ENCODE measurements around the gene WTIP.
"Not testable (repeated sequence)": the region's sequence is repeated elsewhere in the genome, so short reads cannot be mapped to it uniquely, and the experiment has no call there.

The WTIP gene

DNA sequence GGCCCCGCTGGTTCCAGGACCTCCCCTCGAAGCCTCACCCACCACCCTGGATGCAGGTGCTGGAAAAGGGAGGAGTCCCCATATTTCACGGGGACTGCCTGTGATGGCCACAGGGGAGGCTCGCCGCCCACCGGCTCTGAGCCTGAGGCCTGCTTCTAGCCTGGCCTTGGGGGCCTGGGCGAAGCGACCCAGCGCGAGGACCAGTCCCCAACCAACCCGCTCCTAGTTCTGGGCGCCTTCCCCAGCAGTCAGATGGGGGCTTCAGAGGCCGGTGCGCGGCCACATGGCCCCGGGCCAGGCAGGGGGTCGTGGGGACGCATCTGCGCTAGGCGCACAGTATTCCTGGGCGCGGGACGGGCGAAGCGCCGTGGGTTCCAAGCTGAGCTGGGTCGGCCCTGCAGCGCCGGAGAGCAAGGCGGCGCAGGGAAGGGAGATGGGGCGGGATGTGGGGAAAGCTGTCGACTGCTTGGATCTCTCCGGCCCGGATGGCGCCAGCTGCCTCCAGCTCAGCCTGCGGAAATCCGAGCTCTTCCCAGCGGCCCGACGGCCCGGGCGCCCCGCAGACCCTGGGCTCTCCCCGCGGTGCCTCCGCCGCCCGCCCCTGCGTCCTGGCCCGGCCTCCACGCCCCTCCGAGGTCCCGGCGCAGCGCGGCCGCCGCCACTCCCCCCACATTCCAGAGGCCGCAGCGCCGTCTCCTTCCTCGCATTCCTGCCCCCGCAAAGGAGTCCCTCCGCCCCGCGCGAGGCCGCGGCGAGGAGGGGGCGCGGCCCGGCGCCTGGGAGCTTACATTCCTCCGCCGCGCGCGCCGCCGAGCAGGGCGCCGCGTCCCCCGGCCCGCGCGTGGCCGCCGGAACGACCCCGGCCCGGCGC is at the start of gene WTIP:
Gene WTIP, plus strand, starts transcription at position 788 of the 871 bp plus-strand sequence. CDS start 217 bp downstream, outside the sequence.
- DNase-seq, result no peak

DNA sequence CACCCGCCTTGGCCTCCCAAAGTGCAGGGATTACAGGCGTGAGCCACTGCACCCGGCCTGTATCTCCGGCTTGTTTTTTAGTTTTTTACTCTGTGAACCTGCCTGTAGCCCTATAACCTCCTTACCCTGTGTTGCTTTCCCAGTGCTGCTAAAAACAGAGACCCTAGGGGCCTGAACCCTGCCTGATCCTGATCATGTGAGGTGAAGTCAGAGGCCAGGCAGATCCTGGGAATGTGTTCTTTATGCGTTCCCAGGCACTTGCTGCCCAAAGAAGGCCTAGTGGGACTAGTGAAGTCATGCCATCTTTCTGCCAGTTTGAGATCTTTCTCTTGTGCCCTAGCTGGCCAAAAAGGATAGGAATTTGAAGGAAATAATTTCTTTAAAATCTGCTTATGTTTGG is 48.8 kb upstream of the WTIP start:
- DNase-seq, result no peak

DNA sequence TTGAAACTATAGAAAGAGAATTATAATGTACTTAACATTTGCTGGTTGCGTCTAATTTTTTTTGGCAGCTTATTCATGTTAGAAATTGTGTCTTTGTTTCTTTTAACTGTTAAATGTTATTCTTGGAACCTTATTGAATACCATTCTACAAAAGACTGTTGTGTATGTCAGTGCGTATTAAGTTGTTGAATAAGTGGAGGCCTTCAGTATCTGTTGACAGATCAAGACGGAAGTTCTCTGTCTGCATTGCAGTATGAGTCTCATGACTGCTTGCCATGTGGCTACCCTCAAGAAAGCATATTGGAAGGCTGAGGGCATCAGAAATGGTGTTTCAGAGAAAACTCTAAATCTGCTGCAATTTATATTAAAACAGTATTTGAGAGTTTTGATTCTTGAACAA is 44.8 kb upstream of the WTIP start:
- DNase-seq, result no peak

DNA sequence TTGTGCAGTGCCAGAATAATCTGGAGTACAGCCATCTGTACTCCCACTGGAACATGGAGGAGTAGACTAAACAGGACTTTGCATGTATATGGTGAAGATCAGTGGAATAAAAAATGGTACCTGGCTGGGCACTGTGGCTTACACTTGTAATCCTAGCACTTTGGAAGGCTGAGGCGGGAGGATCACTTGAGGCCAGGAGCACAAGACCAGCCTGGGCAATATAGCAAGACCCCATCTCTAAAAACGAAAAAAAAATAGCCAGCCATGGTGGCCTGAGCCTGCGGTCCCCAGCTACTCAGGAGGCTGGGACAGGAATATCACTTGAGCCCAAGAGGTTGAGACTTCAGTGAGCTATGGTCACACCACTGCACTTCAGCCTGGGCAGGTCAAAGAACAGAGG is 33.4 kb upstream of the WTIP start:
- DNase-seq, result no peak

DNA sequence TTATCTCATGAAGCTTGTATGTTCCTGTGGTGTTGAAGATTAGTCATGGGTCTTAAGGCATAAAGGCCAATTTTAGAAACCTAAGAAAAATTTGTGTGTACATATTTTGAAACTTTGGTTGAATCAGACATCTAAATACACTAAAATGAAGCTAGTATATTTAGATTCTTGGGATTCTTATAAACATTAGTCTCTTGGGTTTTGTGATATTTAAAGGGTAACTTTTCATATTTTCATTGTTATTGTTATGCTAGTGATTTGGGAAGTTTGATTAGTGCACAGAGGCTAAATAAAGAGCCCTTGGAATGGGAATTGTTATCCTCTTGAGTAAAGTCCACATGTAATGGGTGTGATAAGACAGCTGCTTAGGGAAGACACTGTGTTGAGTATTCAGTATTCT is 28.8 kb upstream of the WTIP start:
- DNase-seq, result no peak

DNA sequence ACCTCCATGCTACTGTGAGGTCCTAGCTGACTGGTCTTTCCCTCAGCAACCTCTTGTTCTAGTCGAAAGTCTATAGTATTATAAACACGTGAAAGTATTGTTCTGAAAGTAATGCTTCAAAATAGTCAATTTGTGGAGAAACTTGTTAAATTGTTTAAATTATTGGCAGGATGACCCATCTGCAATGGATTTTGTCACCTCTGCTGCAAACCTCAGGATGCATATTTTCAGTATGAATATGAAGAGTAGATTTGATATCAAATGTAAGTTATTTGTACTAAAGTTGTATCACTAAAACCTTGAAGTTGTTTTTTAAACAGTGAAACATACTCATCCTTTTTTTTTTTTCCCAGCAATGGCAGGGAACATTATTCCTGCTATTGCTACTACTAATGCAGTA is 27.5 kb upstream of the WTIP start:
- no peak for DNase-seq

DNA sequence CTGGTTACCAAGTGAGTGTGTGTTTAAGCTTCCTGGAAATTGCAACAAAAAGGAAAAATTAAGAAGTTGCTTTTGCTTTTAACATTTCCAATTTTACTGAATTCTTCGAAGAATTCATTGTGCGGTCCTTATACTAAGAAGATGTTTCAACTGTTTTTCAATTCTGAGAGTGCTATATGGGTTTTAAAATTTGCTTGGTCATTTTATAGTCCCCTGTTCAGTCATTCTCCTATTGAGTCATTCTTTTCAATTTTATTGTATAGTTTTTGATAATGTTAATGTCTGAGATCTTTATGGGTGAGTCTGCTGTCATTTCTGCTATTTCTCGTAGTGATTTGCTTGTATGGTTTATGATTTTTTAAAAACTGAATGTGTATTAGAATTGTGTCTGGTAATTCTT is 26.9 kb upstream of the WTIP start:
- no peak for DNase-seq

DNA sequence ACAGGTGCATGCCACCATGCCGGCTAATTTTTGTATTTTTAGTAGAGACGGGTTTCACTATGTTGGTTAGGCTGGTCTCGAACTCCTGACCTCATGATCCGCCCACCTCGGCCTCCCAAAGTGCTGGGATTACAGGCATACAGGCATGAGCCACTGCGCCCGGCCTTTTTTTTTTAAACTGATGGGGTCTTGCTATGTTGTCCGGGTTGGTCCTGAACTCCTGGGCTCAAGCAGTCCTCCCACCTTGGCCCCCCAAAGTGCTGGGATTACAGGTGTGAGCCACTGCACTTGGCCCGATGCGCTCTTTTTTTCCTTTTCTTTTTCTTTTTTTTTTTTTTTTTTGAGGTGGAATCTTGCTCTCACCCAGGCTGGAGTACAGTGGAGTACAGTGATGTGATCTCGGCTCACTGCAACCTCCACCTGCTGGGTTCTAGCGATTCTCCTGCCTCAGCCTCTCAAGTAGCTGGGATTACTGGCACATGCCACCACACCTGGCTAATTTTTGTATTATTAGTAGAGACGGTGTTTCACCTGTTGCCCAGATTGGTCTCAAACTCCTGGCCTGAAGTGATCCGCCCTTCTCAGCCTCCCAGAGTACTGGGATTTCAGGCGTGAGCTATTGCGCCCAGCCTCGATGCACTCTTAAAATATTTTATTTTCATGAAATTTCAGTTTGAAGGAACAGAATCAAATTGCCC is 25.6 kb upstream of the WTIP start:
- DNase-seq, result not testable (repeated sequence)

DNA sequence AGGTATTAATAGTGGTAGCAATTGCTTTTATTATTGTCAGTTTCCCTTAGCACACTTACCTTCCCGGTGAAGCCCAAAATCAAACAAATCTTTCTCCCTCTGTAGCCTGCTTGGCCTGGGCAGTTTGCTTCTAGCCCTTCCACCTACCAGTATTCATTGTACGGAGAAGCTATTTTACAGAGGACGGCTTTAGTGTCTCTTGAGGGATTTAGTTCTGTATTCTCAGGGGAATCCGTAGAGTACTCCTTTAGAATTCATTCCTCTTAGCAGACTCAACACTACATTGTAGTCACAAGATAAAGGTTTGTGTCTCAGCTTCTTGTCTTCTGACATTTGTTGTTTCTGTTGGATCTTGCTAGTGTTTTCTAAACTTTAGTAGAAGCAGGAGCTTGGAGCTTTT is 24.1 kb upstream of the WTIP start:
- no peak for DNase-seq

DNA sequence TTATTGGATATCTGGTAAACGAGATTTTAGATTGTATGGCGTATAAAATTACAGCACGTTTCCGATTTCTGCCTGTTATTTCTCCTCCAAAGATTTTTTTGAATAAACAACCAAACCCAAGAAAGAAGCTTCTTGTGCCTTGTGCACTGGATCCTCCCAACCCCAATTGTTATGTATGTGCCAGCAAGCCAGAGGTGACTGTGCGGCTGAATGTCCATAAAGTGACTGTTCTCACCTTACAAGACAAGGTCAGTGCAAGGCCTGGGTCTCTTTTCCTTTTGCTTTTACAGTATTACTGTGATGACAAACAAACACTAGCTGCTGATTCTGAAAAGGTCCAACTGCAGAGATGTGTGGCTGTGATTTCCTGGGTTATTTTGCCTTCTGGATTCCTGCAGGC is 22.9 kb upstream of the WTIP start:
- DNase-seq, result no peak

DNA sequence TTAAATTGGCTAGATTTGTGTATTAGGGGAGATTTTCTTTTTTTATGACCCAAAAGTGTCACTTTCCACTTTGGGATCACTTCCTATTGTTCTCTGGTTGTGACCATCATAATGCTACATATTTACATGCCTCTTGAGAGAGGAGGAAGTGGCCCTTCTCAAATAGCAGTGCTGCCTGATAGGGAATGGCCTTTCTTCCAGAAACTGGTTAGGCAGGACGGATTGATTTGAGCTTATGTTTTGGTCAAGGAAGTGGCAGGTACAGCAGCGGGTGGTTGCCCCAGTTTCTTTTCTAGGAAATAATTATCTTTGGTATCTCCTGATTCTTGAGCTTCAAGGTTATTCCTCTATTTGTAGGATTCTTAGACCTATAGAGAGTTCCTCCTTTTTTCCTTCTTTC is 21.9 kb upstream of the WTIP start:
- DNase-seq, result no peak

DNA sequence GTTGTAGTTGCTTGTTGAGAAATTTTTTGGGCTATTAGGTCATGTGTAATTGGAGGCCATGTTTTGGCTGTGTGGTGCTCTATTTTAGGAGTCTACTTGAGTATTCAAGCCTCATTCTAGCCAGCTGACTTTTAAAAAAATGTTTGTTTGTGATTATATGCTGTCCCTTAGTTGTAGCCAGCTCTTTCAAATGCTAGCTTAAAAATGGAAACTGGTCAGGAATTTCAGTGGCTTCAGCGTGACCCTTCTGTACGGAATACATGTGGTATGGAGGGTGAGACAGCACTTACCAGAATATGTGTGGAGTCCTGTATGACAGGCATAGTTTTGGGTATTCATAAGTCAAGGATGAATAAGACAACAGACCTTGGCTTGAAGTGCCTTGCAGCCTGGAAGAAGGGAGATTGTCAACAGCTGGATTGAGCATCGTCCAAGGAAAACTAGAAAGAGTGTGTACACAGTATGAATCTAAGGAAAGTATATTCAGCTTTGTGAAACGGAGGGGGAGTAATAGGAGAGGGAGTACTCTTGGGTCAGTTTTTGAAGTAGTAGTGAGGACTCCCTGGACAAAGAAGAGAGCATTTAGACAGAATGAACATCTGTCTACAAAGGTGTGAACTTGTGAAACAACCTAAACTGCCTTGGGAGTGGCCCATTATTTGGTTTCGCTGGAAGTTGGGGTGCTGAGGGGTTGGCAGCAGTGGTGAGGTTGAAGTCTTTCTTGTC is 20.0 kb upstream of the WTIP start:
- DNase-seq, result no peak

DNA sequence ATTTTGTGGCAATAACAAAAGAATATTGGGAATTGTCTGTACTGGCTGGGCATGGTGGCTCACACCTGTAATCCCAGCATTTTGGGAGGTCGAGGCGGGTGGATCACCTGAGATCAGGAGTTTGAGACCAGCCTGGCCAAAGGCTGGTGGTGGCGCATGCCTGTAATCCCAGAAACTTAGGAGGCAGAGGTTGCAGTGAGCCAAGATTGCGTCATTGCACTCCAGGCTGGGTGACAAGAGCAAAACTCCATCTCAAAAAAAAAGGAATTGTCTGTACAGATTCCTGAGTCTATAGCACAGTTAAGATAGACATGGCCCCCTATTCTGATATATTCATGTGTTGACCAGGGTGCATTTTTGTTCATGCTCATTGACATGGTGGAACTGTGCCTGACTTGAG is 16.8 kb upstream of the WTIP start:
- not testable (repeated sequence) for DNase-seq

DNA sequence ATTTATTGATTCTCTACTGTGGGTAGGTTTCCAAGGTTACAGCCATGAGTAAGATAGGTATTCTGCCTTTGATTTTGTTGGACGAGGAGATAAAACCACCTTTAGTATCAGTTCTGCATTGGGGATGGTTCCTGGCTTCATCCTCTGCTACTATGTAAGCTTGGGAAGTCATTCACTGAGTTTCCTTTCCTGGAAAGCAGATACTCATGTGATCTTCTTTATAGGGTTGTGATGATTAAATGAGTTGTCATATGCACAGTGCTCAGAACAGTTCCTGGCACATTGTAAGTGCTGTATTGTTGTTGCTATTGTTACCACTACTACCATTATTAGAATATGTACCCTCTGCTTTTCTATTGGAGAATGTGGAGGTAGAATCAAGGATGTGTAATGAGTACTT is 13.1 kb upstream of the WTIP start:
- peak; percentile 12 for DNase-seq

DNA sequence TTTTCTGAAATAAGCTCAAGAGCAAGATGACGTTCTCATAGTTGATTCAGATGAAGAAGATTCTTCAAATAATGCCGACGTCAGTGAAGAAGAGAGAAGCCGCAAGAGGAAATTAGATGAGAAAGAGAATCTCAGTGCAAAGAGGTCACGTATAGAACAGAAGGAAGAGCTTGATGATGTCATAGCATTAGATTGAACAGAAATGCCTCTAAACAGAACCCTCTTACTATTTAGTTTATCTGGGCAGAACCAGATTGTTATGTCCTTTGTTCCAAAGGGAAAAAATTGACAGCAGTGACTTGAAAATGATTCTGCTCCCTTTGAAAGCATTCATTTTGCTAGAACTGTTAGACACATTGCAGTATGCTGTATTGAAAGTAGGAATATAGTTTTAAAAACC is 12.5 kb upstream of the WTIP start:
- DNase-seq, result not testable (repeated sequence)

DNA sequence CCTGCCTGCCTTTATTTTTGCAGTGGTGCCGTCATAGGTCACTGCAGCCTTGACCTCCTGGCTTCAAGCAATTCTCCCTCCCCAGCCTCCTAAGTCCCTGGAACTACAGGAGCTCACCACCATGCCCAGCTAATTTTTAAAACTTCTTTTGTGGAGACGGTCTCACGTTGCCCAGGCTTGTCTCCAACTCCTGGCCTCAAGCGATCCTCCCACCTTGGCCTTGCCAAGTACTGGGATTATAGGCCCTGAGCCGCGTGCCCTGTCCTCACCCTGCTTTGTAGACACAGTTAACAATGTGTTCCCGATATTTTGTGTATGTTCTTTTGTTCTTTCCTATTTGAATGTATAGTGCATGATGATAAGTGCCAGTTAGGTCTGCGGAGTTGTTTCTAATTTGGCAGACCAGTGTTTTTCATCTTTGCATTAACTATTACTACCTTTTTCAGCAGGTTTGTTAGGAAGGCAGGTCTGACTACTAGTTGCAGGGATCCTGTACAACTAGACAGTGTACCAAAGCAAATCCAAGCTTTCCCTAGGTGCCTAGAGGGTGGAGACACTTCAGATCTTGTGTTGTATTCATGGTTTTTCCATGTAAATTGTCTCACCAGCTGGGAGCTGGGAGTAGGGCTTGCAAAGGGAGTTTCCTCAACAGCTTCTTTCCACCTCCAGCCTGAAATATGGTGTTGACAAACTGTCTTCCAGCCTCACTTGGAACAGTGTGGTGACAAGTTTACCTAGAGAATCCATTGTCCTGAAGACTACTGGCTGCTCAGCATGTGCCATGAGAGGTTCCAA is 9.5 kb upstream of the WTIP start:
- DNase-seq, result no peak

DNA sequence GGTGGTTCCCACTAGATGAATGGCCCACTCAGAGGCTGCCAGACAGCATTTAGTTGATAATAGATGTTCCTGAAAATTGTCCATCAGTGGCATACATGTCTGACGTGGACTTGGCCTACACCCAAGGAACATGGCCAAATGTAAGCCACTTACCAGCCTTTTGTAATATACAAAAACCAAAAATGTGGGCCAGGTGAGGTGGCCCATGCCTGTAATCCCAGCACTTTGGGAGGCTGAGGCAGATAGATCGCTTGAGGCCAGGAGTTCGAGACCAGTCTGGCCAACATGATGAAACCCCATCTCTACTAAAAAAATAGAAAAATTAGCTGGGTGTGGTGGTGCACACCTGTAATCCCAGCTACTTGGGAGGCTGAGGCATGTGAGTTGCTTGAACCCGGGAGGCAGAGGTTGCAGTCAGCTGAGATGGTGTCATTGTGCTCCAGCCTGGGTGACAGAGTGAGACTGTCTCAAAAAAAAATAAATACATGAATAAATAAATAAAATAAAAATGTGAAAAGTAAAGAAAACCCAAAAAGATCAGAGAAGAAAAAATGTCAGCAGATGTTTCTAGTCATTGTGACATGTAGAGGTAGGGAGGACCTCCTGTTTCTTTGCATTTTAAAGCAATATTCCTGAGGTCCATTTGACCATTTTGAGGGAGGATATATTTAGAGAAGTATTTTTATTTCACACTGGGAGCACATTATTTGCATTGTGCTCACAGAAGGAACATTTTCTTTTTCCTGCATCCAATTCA is 7.1 kb upstream of the WTIP start:
- no peak for DNase-seq

DNA sequence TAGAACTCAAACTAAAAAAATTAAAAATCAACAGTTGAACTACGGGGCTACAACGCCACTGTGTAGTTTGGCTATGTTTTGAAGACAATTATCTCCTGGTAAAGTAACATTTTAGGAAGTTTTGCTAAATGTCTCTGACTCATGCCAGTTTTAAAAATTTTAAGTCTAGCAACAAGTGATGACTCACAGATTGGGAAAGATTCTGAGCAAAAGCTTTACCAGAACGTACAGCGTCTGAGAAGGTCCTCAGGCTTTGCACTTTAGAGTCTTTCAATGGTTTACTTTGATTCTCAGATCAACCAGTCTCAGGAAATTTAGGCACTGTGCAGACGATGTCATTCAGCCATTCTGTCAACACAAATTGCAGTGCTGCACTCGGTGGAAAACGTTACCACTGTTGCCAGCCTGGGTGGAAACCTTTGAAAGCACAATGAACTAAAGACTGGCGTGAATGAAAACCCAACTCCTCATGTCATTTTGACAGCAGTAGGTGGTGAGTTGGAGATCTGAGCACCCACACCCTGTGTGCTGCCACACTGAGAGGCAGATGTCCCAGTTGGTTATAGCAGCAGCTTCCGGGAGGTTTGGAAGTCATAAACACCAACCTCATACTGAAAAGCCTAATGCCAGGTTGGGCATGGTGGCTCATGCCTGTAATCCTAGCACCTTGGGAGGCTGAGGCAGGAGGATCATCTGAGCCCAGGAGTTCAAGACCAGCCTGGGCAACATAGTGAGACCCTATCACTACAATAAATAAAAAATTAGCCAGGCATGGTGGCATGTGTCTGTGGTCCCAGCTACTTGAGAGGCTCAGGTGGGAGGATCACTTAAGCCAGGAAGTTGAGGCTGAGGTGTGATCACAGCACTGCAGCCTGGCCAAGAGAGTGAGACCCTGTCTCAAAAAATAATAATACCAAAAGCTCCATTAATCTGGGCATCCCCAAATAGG is 6.3 kb upstream of the WTIP start:
- peak; percentile 91 for DNase-seq

DNA sequence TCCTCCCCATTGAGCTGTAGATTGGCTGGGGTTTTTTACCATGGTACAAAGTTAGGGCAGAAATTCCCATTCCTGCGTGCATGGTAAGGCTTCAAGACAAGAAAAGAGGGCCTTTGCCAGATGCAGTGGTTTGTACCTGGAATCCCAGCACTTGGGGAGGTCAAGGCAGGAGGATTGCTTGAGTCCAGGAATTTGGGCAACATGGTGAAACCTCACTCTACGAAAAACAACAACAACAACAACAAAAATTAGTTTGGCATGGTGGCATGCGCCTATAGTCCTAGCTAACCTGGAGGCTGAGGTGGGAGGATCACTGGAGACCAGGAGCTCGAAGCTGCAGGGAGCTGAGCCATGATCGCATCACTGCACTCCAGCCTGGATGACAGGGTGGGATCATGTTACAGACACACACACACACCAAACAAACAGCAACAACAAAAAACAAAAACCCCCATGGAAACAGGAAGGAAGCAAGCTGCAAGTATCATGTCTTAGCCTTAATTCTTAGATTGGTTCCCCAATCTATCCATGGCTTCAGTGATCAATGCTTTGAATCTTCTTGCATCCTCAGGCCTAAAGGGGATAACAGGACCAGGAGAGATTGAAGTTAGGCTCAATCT is 5.5 kb upstream of the WTIP start:
- peak; percentile 39 for DNase-seq

DNA sequence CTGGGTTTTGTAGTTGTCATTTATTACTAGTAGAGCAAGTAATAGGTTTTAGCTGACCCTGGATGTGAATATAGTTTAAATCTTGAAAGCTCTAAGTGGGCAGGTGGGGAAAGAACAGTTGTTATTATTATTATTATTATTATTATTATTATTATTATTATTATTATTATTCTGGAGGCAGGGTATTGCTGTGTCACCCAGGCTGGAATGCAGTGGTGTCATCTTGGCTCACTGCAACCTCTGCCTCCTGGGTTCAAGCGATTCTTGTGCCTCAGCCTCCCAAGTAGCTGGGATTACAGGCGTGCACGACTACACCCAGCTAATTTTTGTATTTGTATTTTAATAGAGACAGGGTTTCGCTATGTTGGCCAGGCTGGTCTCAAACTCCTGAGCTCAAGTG is 3.1 kb upstream of the WTIP start:
- not testable (repeated sequence) for DNase-seq
